Right atrium auricular region (tissue), 2 donors: ENCODE data around the gene CNTN4. TPM values are rescaled to one million over a fixed set of nuclear protein-coding genes. Genes with fewer than 3 reads are reported as not detected.

Source experiments
- DNase-seq: peaks from one replicate; pipeline ENCODE4 v3.0.0-alpha.2; 2019; ENCODE audit warnings: low spot score
- H3K27ac ChIP-seq, 2 donors: fragments of 200-600 bp; sonication (generic); 1 replicate in 1 of 2; 2 replicates in 1 of 2; pipeline ENCODE4 v1.5.1; 2016 to 2019
- H3K27me3 ChIP-seq, 2 donors: fragments of 200-600 bp; sonication (generic); one replicate each; pipeline versions ENCODE4 v1.5.1 to v1.6.0; 2017 to 2019
- H3K36me3 ChIP-seq: fragments of 200-600 bp; sonication (generic); one replicate; pipeline ENCODE4 v1.5.1; 2016
- H3K4me1 ChIP-seq, 2 donors: fragments of 200-600 bp; sonication (generic); one replicate each; pipeline versions ENCODE4 v1.5.1 to v1.6.0; 2017 to 2019
- H3K4me3 ChIP-seq, 2 donors: fragments of 200-600 bp; sonication (generic); 1 replicate in 1 of 2; 2 replicates in 1 of 2; pipeline ENCODE4 v1.5.1; 2017 to 2019; ENCODE audit warnings: mild to moderate bottlenecking in 1 of 2, moderate library complexity in 1 of 2
- H3K9me3 ChIP-seq, 2 donors: fragments of 200-600 bp; sonication (generic); one replicate each; pipeline ENCODE4 v1.5.1; 2019
- total RNA-seq, 2 donors: library from RNA; depleted of rRNA; stranded (reverse); fragments of >200 nt; gene quantifications; one replicate each; pipeline ENCODE4 v1.1.0, GENCODE V29; 2016
- TF ChIP-seq, protein P1 (sequence below), 2 donors: fragments of 200-600 bp; sonication (generic); IDR thresholded peaks; one replicate each; pipeline ENCODE4 v1.5.1; 2019; ENCODE audit warnings: antibody characterized with exemption in 2 of 2

CNTN4 gene
- total RNA-seq, 2 donors from 2014 or later: 5.3 to 5.7 TPM

DNA sequence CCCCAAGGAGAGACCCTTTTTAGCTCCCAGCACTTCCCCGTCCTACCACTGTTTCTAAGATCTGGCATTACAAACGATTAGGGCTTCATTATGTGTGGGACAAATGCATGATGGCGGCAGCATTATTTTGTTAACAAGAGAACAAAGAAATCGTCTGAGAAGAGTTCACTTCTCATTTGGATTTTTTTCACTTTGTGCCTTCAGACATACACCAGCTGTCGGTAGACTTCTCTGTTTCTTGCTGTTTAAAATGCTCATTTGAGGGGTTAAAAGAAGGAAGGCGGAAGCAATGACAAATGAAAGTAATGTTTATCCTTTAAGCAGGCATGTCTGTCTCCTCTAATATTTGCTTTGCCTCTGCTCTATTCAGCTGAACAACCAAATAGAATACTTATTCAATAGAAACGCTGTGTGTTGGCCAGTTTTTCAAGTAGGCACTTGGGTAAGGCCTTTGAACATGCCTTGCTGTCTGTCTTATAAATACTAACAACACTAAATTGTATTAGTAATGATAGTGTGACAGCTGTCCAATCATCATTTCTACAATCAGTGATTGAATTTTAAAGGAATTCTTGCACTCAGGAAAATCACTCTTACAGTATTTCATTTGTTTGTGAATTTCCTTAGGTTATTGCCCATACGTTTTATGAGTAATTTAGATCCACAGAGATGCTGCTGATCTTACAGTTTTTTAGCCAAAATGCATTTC, 629.1 kb downstream of the CNTN4 start:
- DNase-seq: no peak
- Histone ChIP-seq H3K27ac (no peak overlapping the region), H3K9me3 (no peaks in the 10 kb centered on the region), H3K27me3 (no peaks in the 10 kb centered on the region), H3K36me3 (no peaks in the 10 kb centered on the region), H3K4me1 (no peaks in the 10 kb centered on the region), H3K4me3 (no peak overlapping the region)
- TF ChIP-seq, protein P1, sequence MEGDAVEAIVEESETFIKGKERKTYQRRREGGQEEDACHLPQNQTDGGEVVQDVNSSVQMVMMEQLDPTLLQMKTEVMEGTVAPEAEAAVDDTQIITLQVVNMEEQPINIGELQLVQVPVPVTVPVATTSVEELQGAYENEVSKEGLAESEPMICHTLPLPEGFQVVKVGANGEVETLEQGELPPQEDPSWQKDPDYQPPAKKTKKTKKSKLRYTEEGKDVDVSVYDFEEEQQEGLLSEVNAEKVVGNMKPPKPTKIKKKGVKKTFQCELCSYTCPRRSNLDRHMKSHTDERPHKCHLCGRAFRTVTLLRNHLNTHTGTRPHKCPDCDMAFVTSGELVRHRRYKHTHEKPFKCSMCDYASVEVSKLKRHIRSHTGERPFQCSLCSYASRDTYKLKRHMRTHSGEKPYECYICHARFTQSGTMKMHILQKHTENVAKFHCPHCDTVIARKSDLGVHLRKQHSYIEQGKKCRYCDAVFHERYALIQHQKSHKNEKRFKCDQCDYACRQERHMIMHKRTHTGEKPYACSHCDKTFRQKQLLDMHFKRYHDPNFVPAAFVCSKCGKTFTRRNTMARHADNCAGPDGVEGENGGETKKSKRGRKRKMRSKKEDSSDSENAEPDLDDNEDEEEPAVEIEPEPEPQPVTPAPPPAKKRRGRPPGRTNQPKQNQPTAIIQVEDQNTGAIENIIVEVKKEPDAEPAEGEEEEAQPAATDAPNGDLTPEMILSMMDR (IDR thresholded peaks at IDR 0.05): no peak

DNA sequence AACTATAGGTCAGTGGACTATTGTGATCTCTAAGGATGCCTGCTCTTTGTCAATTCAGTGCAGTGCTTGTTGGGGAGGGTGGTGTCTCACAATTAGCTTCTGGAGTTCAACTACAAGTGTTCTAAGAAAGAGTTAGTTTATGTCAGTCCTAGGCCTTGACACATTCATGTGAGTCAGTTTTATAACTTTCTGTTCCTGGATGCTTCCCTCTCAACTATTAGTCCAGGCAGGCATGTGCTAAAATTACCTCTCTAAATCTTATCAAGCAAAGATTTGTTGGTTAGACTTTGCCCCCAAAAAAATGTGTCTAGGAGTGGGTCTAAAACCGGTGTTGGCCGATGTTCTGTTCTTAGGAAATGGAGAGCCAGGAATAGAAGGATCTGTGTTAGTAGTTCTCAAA, 633.2 kb downstream of the CNTN4 start:
- TF ChIP-seq, protein P1 (IDR thresholded peaks at IDR 0.05): no peak
- Histone ChIP-seq H3K27me3 (no peaks in the 10 kb centered on the region), H3K27ac (no peak overlapping the region), H3K4me1 (no peaks in the 10 kb centered on the region), H3K4me3 (no peak overlapping the region), H3K36me3 (no peaks in the 10 kb centered on the region), H3K9me3 (no peaks in the 10 kb centered on the region)
- no peak for DNase-seq

DNA sequence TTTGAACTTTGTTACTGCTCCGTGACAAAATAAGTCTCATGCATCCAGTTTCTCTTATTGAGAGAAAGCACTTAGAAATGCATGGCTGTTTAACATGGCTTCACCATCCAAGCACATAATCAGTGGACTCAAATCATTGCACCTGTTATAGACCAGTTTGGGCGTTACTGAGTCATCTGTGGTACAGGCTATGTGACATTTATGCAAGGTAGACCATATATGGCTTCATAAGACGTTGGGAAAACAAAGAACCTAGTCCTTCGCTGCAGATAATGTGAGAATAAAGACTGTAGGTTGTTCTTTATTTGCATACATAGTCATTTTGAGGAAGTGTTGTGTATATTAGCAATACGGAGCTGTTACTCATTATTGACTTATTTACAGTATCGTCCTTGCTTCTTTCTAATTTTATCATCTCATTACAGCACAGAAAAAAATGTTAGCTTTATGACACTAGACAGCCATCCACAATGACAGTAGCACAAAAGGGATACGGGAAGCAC, 636.8 kb downstream of the CNTN4 start:
- Histone ChIP-seq H3K9me3 (no peaks in the 10 kb centered on the region), H3K36me3 (no peaks in the 10 kb centered on the region), H3K27ac (no peak overlapping the region), H3K4me3 (no peak overlapping the region), H3K4me1 (no peaks in the 10 kb centered on the region), H3K27me3 (no peaks in the 10 kb centered on the region)
- DNase-seq: no peak
- TF ChIP-seq, protein P1 (IDR thresholded peaks at IDR 0.05): no peak

- Histone ChIP-seq H3K4me1 (no peaks in the 10 kb centered on the region), H3K27me3 (no peaks in the 10 kb centered on the region), H3K9me3 (no peaks in the 10 kb centered on the region), H3K36me3 (no peaks in the 10 kb centered on the region), H3K27ac (no peak overlapping the region), H3K4me3 (no peak overlapping the region)
- DNase-seq: no peak
- TF ChIP-seq, protein P1 (IDR thresholded peaks at IDR 0.05): no peak
Observed at GRCh38 chr3:2741516-2741915, 642.9 kb downstream of the CNTN4 start.

- H3K36me3 ChIP-seq: no peaks in the 10 kb centered on the region
- TF ChIP-seq, protein P1 (IDR thresholded peaks at IDR 0.05): peak in 1 of 2 donors; percentile 14
- no peak for DNase-seq
- no peak overlapping the region for H3K27ac ChIP-seq
- H3K4me3 ChIP-seq: no peak overlapping the region
- no peaks in the 10 kb centered on the region for H3K9me3 ChIP-seq
- no peaks in the 10 kb centered on the region for H3K4me1 ChIP-seq
- no peaks in the 10 kb centered on the region for H3K27me3 ChIP-seq
Observed at GRCh38 chr3:2765002-2765579, 666.4 kb downstream of the CNTN4 start.
